Measurements from ENCODE around the gene DCD.
A peak's percentile ranks its signal among the peaks of the same experiment; 100 is the strongest.

DCD gene

DNA sequence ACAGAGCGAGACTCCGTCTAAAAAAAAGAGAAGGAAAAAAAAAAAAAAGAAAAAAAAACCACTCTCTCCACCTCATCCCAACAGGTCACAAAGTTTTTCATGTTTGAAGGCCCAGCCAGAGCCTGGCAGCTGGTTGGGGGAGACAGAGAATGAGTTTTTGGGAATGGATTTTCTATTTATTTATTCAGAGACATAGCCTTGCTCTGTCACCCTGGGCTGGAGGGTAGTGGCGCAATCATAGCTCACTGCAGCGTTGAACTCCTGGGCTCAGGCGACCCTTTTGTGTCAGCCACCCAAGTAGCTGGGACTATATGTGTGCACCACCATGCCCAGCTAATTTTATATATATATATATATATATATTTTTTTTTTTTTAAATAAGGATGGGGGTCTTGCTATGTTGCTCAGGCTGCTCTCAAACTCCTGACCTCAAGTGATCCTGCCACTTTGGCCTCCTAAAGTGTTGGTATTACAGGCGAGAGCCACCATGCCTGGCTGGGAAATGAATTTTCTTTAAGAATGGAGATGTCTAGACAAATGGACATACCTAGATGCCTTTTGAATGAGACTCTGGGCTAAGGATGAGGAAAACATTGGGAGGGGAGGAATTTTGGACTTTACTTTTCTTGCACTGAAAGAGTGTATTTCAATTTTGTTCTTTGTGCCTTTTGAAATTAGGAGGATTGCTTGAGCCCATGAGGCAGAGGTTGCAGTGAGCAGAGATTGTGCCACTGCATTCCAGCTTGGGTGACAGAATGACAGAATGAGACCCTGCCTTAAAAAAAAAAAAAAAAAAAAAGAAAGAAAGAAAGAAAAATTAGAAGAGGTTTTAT is 42.8 kb downstream of the DCD start:
- no peak for DNase-seq

DNA sequence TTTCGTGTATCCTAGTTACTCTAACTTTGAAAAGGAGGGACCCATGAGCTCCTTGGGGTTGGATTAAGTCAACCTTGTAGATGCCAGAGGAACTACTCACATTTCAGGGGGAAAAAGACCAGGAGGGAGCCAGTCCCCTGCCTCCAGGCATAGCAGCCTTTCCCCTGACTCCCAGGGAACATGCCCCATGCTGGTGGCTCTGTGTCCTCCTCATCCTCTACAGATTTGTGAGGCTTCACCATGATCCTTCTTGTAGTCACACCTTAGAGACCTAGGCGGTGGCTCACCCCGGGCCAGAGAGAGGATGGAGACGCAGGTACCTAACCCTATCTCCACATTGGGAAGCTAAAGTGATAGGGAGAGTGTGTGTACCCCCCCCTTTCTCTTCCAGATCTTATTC is 43.7 kb downstream of the DCD start:
- no peak for DNase-seq

DNA sequence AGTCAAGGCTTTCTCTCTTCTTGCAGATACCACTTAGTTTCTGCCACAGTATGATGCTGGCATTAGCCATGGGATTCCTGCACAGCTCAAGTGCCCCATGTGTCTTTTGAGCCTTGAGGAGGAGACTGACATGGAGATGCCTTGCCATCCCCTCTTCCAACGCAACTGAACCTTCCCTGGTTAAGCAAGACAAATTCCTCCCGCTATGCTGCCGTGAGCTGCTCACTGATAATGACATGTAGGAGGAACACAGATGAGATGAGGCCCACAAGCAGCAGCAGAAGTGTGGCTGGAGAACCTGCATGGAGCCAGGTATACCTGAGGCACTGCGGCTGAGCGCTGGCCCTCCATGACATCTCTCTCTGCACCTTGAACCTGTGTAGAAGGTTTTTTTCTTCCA is 44.3 kb downstream of the DCD start:
- no peak for DNase-seq

DNA sequence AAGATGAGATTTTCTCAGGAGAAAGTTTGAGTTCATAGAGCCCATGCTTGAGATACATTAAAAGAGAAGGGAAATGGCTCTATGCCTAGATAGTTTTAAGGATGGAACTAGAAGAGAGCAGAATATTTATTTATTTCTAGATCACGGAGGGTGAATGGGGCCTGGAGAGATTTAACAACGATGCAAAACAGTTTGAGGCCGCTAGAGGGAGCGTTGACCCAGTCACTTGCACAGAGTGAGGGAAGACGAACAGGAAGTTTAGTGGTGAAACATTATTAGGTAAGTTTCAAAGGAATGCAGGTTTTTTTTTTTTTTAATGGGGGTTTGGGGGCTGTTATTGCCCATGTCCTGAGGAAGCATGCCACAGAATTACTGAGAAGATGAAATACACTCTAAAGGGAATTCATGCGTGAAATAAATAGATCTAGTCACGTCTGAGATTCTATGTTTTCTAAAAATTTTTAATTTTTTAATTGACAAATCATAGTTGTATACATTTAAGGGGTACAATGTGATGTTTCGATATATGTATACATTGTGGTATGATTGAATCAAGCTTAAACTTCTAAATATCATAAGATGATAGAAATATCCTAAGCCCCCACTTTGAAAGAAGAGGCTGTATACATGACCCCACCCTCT is 44.9 kb downstream of the DCD start:
- peak in 1 of 2 donors; percentile 66 for DNase-seq

DNA sequence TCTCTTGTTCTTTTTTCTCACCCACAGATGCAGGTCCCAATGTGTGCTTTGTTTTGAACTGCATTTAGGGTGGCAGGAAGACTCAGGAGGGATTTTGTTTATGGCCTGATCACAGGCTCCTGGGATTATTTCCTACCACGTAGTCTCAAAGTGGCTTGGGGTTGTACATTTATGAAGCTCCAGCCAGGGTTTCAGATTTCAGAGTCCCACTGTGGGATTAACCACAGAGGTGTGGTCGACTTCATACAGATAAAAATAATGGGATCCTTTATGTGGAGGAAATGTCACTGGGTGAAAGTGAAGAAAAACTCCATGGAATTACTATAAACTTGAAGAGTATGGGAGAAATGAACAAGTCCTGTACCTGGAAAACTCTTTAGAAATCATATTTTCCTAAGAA is 45.5 kb downstream of the DCD start:
- DNase-seq, result no peak

DNA sequence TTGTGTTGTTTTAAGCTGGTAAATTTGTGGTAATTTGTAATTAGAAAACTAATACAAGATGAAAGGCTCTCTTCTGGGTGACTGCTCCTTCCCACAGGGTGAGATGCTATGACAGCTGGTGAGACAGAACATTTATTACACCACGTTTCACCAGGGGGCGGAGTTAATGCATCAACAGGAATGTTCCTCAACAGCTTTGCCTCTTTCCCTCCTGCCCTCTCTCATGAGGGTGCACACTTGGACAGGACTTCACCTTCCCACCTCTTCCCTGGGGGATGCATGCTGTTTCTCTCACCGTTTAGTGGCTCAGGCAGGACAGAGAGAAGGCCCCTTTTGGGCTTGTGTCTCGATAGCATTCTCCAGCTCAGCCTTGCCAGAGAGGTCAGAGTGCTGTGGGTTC is 46.3 kb downstream of the DCD start:
- DNase-seq, result no peak

GRCh38 chr12:54598970-54599369 is 49.2 kb downstream of the DCD start:
- DNase-seq, result no peak

DNA sequence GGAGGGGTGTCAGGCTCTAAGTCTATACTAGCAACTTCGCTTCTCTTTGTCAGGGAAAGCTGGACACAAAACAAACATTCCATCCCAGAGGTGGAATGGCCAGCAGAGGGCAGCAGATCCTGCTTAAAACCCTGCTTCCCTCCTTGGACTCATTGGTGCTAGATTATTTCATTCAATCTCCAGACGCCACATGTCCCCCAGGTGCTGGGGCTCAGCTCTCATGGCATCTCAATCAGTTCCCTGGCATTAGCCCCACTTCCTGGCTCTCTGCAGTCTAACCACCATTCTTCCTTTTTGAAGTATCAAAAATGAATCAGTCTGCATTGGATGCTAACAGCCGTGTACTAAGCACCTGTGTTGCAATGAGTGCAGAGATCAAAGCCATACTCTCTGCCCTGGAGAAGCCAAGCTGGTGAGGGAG is 51.6 kb downstream of the DCD start:
- DNase-seq, result peak in 1 of 2 donors; percentile 23

DNA sequence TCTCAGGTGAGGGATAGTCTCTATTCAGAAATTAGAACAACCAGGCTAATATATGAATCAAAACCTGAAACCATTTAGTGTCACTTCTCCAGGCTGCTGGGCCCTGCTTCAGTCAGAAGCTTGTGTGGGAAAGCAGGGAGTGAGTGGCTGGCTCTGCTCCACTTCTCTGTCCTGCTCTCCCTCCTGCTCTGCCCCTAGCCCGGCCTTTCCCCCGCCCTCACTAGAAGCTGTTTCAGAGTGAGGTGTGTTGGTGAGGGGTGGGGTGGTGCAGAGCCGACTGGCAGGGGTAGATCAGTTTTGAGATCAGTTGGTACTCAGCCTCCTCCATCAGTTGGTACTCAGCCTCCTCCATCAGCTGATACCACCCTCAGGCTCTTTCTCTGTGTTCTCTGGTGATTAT is 52.7 kb downstream of the DCD start:
- no peak for DNase-seq
